C4-2B (cell line): ENCODE data around the gene PSG6.
"Not testable (repeated sequence)": the region's sequence is repeated elsewhere in the genome, so short reads cannot be mapped to it uniquely, and the experiment has no call there.

Experiments used
- ZFX ChIP-seq: fragments of 450-650 bp; IDR thresholded peaks from 2 replicates; pipeline ENCODE4 v1.6.1; 2017
- TF ChIP-seq, protein P1 (sequence below): fragments of 450-650 bp; conservative IDR thresholded peaks from 2 replicates; pipeline ENCODE4 v1.5.1; 2017; ENCODE audit warnings: mild to moderate bottlenecking

DNA sequence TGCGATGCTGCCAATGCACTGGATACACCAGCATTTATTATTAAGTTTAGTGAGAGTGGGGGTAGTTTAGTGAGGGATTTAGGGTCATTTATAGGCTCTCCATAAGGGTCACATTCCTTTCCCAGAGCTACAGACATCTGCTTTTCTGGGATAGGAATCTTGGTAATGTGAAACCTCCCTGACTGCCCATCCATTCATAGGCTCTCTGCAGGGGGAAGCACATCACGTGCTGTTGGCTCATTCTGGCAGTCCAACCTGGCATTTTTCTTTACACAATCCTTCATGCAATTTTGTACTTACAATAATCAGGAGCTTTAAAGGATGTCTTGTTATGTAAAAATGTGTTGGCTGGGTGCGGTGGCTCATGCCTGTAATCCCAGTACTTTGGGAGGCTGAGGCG is 17.1 kb downstream of the PSG6 start:
- TF ChIP-seq, protein P1, sequence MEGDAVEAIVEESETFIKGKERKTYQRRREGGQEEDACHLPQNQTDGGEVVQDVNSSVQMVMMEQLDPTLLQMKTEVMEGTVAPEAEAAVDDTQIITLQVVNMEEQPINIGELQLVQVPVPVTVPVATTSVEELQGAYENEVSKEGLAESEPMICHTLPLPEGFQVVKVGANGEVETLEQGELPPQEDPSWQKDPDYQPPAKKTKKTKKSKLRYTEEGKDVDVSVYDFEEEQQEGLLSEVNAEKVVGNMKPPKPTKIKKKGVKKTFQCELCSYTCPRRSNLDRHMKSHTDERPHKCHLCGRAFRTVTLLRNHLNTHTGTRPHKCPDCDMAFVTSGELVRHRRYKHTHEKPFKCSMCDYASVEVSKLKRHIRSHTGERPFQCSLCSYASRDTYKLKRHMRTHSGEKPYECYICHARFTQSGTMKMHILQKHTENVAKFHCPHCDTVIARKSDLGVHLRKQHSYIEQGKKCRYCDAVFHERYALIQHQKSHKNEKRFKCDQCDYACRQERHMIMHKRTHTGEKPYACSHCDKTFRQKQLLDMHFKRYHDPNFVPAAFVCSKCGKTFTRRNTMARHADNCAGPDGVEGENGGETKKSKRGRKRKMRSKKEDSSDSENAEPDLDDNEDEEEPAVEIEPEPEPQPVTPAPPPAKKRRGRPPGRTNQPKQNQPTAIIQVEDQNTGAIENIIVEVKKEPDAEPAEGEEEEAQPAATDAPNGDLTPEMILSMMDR, result not testable (repeated sequence)
- TF ChIP-seq ZFX, result not testable (repeated sequence)
